Osteoblast (primary cell): ENCODE measurements around the gene KCNQ1. TPM values are rescaled to one million over a fixed set of nuclear protein-coding genes. Genes with fewer than 3 reads are reported as not detected.

Experiments used
- DNase-seq: peaks from one replicate; pipeline ENCODE4 v3.0.0; 2011; ENCODE audit warnings: low spot score, mixed read lengths; ENCODE audit not compliant: insufficient read length; ENCODE audit errors: missing footprints
- H2AFZ ChIP-seq: 2 replicates; pipeline ENCODE4 v1.6.0; 2011; ENCODE audit warnings: mild to moderate bottlenecking, low read length
- H3K27ac ChIP-seq: 2 replicates; pipeline ENCODE4 v1.5.1; 2011; ENCODE audit warnings: mild to moderate bottlenecking, low read depth, low read length, moderate library complexity
- H3K27me3 ChIP-seq: 2 replicates; pipeline ENCODE4 v1.6.0; 2012; ENCODE audit warnings: mild to moderate bottlenecking, control low read depth, inconsistent platforms, low read length, moderate library complexity; ENCODE audit not compliant: insufficient read depth
- H3K36me3 ChIP-seq: 2 replicates; pipeline ENCODE4 v1.5.1; 2011; ENCODE audit warnings: mild to moderate bottlenecking, low read length, control low read depth, moderate library complexity; ENCODE audit not compliant: insufficient read depth
- H3K4me1 ChIP-seq: 2 replicates; pipeline ENCODE4 v1.5.1; 2011; ENCODE audit warnings: mild to moderate bottlenecking, low read length, control low read depth, moderate library complexity; ENCODE audit not compliant: insufficient read depth
- H3K4me2 ChIP-seq: 2 replicates; pipeline ENCODE4 v1.6.0; 2011; ENCODE audit warnings: mild to moderate bottlenecking, low read length; ENCODE audit not compliant: insufficient read depth
- H3K4me3 ChIP-seq: fragments of 200-600 bp; sonication (generic); 3 replicates; pipeline ENCODE4 v1.5.1; 2012; ENCODE audit warnings: mild to moderate bottlenecking, low read length, inconsistent platforms; ENCODE audit not compliant: insufficient read depth
- H3K79me2 ChIP-seq: 2 replicates; pipeline ENCODE4 v1.6.0; 2012; ENCODE audit warnings: mild to moderate bottlenecking, low read length, control low read depth, inconsistent platforms; ENCODE audit not compliant: insufficient read depth
- H3K9me3 ChIP-seq: 2 replicates; pipeline ENCODE4 v1.5.1; 2011; ENCODE audit warnings: low read depth, low read length, control low read depth
- H4K20me1 ChIP-seq: 2 replicates; pipeline ENCODE4 v1.6.0; 2012; ENCODE audit warnings: mild to moderate bottlenecking, low read length, control low read depth; ENCODE audit not compliant: insufficient read depth
- total RNA-seq: library from RNA; depleted of rRNA; stranded (reverse); fragments of >200 nt; gene quantifications from 2 replicates; pipeline ENCODE4 v1.2.3, GENCODE V29; 2012
- TF ChIP-seq, protein P1 (sequence below): IDR thresholded peaks from 2 replicates; pipeline ENCODE4 v1.5.1; 2011; ENCODE audit warnings: mild to moderate bottlenecking, low read depth, low read length, moderate library complexity; ENCODE audit errors: extremely low read depth

Gene KCNQ1
- total RNA-seq, 1 donor = not detected

DNA sequence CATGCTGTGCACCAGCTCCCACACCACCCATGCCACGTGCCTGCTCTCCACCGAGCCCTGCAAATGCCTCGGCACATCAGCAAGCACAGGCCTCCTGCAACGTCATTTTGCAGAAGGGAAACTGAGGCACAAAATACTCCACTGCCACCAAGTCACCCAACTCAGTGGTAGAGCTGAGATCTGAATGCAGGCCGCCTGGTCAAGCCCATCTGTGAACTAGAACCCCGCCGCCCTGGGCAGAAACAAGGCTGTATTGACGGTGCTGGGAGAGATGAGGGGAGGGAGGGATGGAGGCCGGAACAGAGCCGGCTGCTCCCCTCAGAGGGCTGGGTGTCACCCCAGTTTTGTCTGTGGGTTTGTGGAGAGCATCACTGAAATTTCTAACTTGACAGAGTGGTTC is 359.4 kb downstream of the KCNQ1 start:
- Histone ChIP-seq H3K27me3 (peaks cover 38% of the 10 kb centered on the region), H3K4me2 (no peak overlapping the region), H4K20me1 (no peaks in the 10 kb centered on the region), H3K4me3 (no peak overlapping the region), H3K36me3 (no peaks in the 10 kb centered on the region), H3K79me2 (no peaks in the 10 kb centered on the region), H3K4me1 (no peaks in the 10 kb centered on the region), H3K27ac (no peak overlapping the region), H2AFZ (no peak overlapping the region), H3K9me3 (no peaks in the 10 kb centered on the region)
- DNase-seq = no peak
- TF ChIP-seq, protein P1, sequence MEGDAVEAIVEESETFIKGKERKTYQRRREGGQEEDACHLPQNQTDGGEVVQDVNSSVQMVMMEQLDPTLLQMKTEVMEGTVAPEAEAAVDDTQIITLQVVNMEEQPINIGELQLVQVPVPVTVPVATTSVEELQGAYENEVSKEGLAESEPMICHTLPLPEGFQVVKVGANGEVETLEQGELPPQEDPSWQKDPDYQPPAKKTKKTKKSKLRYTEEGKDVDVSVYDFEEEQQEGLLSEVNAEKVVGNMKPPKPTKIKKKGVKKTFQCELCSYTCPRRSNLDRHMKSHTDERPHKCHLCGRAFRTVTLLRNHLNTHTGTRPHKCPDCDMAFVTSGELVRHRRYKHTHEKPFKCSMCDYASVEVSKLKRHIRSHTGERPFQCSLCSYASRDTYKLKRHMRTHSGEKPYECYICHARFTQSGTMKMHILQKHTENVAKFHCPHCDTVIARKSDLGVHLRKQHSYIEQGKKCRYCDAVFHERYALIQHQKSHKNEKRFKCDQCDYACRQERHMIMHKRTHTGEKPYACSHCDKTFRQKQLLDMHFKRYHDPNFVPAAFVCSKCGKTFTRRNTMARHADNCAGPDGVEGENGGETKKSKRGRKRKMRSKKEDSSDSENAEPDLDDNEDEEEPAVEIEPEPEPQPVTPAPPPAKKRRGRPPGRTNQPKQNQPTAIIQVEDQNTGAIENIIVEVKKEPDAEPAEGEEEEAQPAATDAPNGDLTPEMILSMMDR = no peak

- Histone ChIP-seq H3K27ac (no peak overlapping the region), H3K9me3 (no peaks in the 10 kb centered on the region), H3K4me1 (no peaks in the 10 kb centered on the region), H3K4me3 (no peak overlapping the region), H3K36me3 (no peaks in the 10 kb centered on the region), H3K79me2 (no peaks in the 10 kb centered on the region), H3K27me3 (peaks cover 44% of the 10 kb centered on the region), H2AFZ (no peak overlapping the region), H3K4me2 (no peak overlapping the region), H4K20me1 (no peaks in the 10 kb centered on the region)
- TF ChIP-seq, protein P1 = no peak
- DNase-seq = peak; percentile 58
Measured at GRCh38 chr11:2804701-2805387, 360.0 kb downstream of the KCNQ1 start.

- TF ChIP-seq, protein P1 = no peak
- no peak overlapping the region for H2AFZ ChIP-seq
Measured at GRCh38 chr11:2805388-2806056, 360.7 kb downstream of the KCNQ1 start.

GRCh38 chr11:2806351-2807024 is 361.7 kb downstream of the KCNQ1 start:
- peaks cover 47% of the 10 kb centered on the region for H3K27me3 ChIP-seq

More at GRCh38 chr11:2805388-2806056, 360.7 kb downstream of the KCNQ1 start:
- Histone ChIP-seq H3K27ac (no peak overlapping the region), H3K4me1 (no peaks in the 10 kb centered on the region), H3K4me2 (no peak overlapping the region), H3K36me3 (no peaks in the 10 kb centered on the region), H3K27me3 (peaks cover 45% of the 10 kb centered on the region), H3K79me2 (no peaks in the 10 kb centered on the region), H4K20me1 (no peaks in the 10 kb centered on the region), H3K4me3 (no peak overlapping the region), H3K9me3 (no peaks in the 10 kb centered on the region)
- DNase-seq = peak; percentile 46

More at GRCh38 chr11:2806351-2807024, 361.7 kb downstream of the KCNQ1 start:
- H3K36me3 ChIP-seq = no peaks in the 10 kb centered on the region
- H3K9me3 ChIP-seq = no peaks in the 10 kb centered on the region
- H3K79me2 ChIP-seq = no peaks in the 10 kb centered on the region
- no peaks in the 10 kb centered on the region for H3K4me1 ChIP-seq
- no peak overlapping the region for H3K4me2 ChIP-seq
- TF ChIP-seq, protein P1 = no peak
- H2AFZ ChIP-seq = no peak overlapping the region
- DNase-seq = peak; percentile 66
- no peaks in the 10 kb centered on the region for H4K20me1 ChIP-seq
- H3K27ac ChIP-seq = no peak overlapping the region
- H3K4me3 ChIP-seq = no peak overlapping the region
